GM13976 (cell line): ENCODE results near the gene PLPP3.

Source experiments
- DNase-seq: peaks from one replicate; pipeline ENCODE4 v3.0.0; 2012; ENCODE audit warnings: low spot score
- in situ Hi-C: fragments of 300-500 bp; cut with MboI; formaldehyde crosslinking; loops from one replicate; pipeline ENCODE4 v1.12.0; 2022; ENCODE audit warnings: low sequenced_read_pairs, mixed read lengths, inconsistent platforms; ENCODE audit not compliant: unreplicated experiment
- TF ChIP-seq, protein P1 (sequence below): IDR thresholded peaks from 2 replicates; pipeline ENCODE4 v1.5.1; 2012; ENCODE audit warnings: borderline replicate concordance, mild to moderate bottlenecking; ENCODE audit not compliant: insufficient read depth; ENCODE audit errors: extremely low read depth, missing control alignments, control extremely low read depth

Gene PLPP3

DNA sequence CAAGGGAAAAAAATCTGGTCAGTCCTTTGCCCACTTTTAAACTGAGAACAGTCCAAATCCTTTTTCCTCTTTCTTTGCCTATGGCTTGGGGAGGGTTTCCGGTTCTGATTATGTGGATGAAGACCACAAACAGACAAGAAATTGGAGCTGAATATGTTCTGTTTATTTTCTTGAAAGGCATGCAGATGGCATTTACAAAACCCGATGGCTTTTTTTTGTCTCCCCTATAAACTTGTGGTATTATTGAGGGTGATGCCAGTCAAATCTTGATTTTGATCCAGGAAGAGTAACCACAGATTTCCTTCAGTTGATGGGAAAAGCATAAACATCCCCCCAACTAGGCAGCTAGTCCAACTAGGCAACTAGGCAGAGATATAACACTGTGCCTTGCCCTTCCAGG, 38.9 kb downstream of the PLPP3 start:
- in situ Hi-C loops: no loop called here
- no peak for DNase-seq
- TF ChIP-seq, protein P1, sequence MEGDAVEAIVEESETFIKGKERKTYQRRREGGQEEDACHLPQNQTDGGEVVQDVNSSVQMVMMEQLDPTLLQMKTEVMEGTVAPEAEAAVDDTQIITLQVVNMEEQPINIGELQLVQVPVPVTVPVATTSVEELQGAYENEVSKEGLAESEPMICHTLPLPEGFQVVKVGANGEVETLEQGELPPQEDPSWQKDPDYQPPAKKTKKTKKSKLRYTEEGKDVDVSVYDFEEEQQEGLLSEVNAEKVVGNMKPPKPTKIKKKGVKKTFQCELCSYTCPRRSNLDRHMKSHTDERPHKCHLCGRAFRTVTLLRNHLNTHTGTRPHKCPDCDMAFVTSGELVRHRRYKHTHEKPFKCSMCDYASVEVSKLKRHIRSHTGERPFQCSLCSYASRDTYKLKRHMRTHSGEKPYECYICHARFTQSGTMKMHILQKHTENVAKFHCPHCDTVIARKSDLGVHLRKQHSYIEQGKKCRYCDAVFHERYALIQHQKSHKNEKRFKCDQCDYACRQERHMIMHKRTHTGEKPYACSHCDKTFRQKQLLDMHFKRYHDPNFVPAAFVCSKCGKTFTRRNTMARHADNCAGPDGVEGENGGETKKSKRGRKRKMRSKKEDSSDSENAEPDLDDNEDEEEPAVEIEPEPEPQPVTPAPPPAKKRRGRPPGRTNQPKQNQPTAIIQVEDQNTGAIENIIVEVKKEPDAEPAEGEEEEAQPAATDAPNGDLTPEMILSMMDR: no peak

DNA sequence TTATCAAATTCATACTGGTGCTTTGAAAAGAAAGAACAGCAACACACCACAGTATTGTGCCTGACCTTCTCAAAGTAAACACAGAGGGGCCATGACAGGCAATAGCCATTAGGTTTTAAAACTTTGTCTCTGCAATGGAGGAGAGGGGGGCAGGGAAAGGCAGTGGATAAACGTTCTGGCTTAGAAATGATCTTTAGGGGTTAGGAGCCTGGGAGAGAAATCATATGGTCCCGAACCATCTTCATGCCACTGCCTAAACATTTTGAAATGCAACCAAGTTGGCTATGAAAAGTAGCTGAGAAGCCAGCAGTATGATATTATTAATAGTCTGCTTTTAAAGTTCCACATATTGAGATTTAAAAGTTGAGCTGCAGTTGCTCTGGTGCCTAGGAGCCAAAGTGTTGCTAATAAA, 39.8 kb downstream of the PLPP3 start:
- DNase-seq: no peak
- TF ChIP-seq, protein P1: no peak
- in situ Hi-C loops: no loop called here

GRCh38 chr1:56538532-56538931, 40.8 kb downstream of the PLPP3 start:
- in situ Hi-C loops: no loop called here
- no peak for DNase-seq
- TF ChIP-seq, protein P1: no peak

- DNase-seq: no peak
- in situ Hi-C loops: no loop called here
- TF ChIP-seq, protein P1: no peak
Observed at GRCh38 chr1:56537660-56538059, 41.7 kb downstream of the PLPP3 start.

DNA sequence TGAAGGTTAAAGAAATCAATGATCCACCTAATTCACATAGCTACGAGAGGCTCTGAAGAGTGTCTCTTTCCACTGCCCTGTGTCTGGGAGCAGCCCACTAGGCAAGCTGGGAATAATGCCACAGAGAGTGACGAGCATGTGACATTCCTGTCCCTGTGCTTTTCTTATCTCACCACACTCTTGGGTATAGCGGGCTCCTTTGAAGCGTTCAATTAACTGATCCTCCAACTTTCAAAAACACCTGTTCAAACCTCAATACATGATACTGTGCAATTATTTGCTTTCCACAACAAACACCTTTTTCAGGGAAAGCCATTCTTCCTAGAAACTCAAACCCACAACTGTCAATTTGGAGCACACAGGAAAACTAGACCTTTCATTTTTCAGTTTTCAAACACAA, 43.4 kb downstream of the PLPP3 start:
- in situ Hi-C loops: no loop called here
- no peak for DNase-seq
- TF ChIP-seq, protein P1: no peak

DNA sequence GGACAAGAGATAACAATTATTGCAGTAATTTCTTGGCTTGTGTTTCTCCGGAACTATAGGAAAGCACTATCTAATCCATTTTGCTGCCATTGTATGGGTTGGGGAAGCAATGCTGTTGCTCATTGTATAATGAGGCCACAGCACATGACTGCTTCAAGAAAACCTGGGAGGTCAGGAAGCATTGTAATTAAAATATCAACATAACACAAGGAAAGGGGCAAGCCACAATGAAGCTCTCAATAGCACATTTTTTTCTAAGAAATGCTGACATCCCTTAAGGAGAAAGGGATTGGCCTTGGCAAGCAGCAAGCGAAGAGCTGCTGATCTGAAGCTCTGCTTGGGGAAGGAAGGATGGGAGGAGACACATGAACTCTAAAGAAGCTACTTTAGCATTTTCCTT, 44.0 kb downstream of the PLPP3 start:
- DNase-seq: no peak
- TF ChIP-seq, protein P1: no peak
- in situ Hi-C loops: no loop called here

- in situ Hi-C loops: no loop called here
- no peak for DNase-seq
- TF ChIP-seq, protein P1: no peak
Observed at GRCh38 chr1:56534130-56534651, 45.2 kb downstream of the PLPP3 start.
